SH-SY5Y (cell line): ENCODE results near the gene GPR152.

Experiments used
- GATA2 ChIP-seq: IDR thresholded peaks from 2 replicates; pipeline ENCODE4 v1.6.1; 2011; ENCODE audit warnings: mild to moderate bottlenecking, low read depth, low read length
- GATA3 ChIP-seq: IDR thresholded peaks from 2 replicates; pipeline ENCODE4 v1.6.1; 2011; ENCODE audit warnings: low read depth, mild to moderate bottlenecking, low read length, moderate library complexity

GPR152 gene

DNA sequence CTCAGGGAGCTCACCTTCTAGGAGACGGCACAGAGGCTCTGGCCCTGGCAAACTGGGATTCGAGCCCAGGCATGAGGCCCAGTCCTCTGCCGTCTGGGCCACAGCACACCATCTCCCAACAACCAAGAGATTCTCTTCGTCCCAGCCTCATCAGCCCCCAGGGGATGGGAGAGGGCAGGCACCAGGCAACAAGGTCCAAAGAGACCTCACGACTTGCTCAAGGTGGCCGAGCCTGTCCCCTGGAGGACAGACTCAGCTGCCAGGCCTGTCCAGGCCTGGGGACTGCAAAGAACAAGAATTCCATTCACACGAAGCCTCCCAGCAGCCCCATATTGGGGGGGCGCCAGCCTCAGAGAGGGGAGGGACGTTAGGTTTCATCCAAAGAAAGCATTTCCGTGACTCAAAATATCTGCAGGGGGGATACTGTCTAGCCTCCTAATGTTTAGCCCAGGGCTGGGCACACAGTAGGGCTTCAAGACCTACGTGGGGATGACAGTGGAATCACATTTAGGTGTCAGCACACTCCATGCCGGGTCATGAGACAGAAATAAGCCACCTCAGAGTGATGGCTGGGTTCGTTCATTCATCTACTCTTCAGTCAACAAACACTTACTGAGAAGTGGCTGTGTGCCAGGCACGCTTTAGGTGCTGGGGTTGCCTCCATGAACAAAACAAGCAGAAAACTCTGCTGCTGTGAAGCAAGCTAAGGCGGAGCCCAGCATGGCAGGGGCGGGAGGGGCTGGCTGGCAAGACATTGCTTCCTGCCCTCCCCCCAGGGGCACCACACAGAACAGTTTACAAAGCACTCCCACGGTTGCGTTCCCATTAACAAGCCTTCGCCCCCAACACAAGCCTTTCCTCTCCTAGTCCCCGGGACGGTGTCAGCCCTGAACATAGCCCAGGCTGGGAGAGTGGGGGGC lies 35.9 kb downstream of the GPR152 start:
- TF ChIP-seq GATA3, result no peak
- no peak for TF ChIP-seq GATA2

DNA sequence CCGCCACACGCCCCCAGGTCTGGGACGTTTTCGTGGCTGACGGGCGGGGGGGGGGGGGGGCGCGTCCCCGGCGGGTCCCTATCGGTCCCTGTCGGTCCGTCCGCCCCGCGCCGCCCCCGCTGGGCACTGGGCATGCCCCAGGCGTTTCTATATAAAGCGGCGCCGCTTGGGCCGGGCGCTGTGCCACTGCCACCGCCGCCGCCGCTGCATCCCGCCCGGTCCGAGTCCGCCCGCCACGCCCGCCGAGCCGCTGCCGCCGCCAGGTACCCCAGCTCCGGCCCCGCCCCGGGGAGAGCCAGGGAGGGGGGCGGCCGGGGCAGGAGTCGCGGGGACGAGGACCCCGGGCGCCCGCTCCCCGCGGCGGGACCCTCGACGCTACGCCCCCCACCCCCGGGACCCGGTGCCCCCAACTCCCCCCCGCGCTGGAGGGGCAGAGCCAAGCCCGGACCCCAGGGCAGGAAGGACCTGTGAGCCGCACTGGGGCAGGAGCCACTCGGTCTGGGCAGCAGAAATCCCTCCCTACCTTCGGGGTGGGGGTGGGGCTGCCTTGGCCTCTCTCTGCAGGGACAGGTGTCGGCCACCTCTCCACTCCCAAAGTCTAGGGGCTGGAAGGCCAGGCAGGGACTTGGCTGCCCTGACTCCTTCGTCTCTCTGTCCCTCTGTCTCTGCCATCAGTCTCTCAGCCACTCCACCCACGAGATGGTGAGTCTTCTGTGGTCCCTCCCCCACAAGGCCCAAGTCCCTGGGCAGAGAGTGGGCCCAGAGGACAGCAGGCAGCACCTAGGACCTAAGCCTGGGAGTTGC lies 36.8 kb downstream of the GPR152 start, which contains the start of gene CARNS1:
Gene CARNS1 (plus strand): TSS at position 178 of the 804 bp plus-strand sequence. CDS start 522 bp downstream, at position 700.
- no peak for TF ChIP-seq GATA2
- no peak for TF ChIP-seq GATA3

DNA sequence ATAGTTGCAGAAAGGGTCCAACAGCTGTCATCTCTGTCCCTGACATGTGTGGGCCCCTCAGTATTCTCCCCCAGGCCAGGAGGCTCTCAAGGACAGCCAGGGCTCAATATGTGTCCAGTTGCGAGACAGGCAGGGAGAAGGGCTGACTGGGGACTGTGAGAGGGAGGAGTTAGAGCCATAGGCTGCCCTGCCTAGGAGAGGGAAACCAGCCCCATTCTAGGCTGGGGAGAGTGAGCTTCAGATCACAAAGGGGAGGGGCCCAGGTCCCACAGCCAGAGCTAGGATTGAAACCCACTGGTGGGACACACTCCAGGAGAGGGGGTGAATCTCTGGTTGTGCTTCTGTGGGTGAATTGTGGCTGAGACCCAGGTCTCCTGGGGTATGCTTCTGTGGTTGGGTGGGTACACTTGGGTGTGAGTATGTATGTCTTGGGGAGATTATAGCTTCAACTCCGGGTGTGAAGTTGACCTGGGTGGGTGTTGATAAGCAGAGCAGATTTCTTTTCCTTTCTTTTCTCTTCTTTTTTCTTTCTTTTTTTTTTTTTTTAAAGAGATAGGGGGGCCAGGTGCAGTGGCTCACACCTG lies 39.2 kb downstream of the GPR152 start:
- no peak for TF ChIP-seq GATA3
- TF ChIP-seq GATA2, result no peak

DNA sequence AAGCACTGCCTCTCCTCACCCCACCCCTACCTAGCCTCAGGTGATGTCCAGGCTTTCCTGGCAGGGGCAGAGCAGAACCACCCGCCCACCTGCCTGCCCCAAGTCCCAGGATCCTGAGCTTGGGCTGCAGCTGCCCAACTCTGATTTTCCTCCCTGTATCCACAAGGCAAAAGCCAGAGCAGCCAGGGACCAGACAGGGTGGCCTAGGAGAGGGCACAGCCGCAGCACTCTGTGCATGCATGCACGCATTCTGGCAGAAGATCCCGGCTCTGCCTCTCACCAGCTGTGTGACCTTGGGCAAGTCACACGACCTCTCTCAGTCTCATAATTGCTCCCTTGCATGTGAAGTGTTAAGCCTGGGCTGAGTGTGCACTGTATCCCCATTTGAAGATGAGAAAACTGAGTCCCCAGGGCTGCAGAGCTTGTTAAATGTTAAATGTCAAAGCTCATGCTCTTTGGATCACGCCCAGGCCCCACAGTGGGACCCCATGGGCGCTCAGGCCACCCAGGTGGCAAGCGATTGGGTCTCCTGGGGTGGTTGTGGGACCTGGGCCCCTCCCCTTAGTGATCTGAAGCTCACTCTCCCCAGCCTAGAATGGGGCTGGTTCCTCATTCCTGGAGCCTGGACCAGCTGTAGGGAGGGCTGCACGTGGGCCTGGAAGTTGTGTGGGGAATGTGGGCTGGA lies 39.9 kb downstream of the GPR152 start:
- TF ChIP-seq GATA3 (no peak), GATA2 (no peak)

DNA sequence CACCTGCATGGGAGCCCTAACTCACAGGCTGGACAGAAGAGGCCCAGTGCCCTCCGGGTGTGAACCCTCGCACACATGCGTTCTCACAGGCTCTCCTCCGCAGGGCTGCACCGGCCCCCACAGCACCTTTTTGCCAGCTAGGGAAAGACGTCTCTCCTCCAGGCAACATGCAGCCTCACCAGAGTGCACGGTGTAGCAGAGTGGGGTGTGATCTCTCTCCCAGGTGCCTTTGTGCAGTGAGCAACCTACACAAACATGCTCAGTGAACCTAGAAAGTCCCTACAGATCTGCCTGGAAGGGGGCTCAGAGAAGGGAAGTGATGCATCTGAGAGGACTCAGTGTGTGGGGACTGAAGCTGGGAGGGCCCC lies 40.8 kb downstream of the GPR152 start:
- no peak for TF ChIP-seq GATA3
- TF ChIP-seq GATA2, result no peak

DNA sequence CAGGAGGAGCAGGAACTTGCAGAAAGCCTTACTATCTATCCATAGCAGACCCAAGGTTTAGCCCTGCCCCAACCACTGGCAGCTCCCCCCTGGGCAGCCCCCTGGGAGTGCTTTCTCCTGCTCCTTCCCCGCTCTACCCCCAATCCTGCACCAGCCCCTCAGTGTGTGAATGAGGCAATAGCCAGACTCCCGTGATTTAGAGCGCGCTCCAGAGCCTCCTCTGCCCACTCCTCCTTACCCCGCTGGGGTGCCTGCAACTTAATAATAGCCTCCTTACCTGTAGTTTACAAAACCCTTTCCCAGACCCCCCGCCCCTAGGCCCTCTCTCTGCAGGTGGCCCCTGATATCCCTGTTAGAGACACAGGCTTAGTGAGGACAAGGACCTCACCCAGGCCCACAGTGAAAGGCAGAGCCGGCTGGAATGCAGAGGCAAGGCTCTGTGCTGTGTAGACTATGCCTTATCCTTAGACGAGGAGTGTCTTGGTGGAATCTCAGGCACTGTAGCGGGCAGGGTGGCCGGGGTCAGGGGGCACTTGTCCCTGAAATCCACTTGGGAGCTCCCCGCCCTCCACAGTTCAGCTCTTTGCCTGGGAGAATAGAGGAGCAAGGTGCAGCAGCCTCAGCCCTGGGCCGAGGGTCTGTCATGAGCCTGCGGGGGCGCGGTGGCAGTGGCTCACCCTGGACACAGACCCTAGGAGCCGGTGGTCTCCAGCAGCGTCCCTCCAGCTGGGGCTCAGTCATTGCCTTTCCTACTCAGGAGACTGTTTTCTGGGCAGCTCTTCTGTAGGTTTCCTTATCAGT lies 41.3 kb downstream of the GPR152 start:
- TF ChIP-seq GATA3 (no peak), GATA2 (no peak)

- no peak for TF ChIP-seq GATA3
- TF ChIP-seq GATA2, result no peak
Measured at GRCh38 chr11:67410369-67410831, 42.1 kb downstream of the GPR152 start.

DNA sequence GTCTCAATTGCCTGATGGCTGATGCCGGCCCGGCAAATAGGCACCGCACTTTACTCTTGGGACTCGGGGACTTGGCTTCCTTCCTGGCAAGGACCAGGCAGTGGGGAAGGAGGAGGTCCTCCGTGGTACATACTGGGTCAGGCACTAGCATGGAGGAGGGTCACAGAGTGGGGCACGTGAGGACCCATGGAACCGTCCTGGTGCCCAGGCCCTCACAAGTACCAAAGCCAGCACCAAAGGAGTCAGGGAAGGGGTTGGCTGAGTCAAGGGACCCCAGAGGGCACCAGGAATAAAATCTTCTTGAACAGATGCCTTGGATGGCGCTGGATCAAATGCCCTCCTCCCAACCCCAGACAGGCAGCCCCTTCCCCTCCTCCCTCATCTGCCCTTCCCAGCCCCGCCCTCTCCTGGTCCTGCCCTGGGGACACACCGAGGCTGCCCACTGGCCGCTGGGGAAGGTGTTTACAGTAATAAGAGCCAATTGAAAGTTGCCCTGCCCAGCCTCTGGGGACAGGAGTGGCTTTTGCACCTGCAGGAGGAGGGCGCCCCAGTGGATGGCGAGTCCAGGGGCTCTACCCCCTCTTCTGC lies 42.7 kb downstream of the GPR152 start:
- no peak for TF ChIP-seq GATA2
- TF ChIP-seq GATA3, result no peak

DNA sequence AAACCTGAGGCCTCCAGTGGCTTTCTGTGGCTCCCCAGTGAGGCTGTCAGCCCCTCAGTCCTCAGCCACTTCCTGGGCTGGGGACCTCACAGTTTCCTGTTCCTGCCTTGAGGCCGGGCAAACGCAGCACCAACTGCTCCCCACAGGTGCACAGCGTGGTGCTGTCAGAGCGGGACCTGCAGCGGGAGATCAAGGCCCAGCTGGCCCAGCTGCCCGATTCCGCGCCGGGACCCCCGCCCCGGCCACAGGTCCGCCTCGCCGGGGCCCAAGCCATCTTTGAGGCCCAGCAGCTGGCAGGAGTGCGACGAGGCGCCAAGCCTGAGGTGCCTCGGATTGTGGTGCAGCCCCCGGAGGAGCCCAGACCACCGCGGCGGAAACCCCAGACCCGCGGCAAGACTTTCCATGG lies 43.3 kb downstream of the GPR152 start:
- TF ChIP-seq GATA2 (no peak), GATA3 (no peak)

GRCh38 chr11:67408437-67409200 lies 43.9 kb downstream of the GPR152 start:
- TF ChIP-seq GATA2 (no peak), GATA3 (no peak)

DNA sequence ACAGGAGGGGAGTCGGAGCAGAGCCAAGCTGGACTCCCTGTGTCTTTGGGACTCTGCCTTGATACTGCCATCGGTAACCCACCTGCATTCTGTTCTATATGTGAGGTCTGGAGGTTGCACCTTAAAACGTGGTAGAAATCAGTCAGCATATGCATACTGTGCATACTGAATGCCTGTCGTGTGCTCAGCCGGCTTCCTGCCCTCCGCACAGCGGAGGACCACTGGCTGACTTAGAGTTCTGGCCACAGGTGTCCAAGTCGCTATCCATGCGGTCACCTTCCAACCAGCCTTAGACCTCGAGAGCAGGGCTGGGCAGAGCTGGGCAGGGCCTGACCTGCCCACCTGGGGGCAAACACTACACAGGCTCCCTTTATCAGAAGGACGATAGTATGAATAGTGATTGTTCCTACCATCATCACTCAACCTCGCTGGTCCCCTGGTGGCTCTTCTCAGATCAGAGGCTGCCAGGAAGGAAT lies 44.8 kb downstream of the GPR152 start:
- TF ChIP-seq GATA2 (no peak), GATA3 (no peak)
